ENCODE data around the gene NAT8L. TPM values are rescaled to one million over a fixed set of nuclear protein-coding genes. Genes with fewer than 3 reads are reported as not detected.

The NAT8L gene
- total RNA-seq = under 0.01 TPM in 1 of 2 replicates, not detected in the other

DNA sequence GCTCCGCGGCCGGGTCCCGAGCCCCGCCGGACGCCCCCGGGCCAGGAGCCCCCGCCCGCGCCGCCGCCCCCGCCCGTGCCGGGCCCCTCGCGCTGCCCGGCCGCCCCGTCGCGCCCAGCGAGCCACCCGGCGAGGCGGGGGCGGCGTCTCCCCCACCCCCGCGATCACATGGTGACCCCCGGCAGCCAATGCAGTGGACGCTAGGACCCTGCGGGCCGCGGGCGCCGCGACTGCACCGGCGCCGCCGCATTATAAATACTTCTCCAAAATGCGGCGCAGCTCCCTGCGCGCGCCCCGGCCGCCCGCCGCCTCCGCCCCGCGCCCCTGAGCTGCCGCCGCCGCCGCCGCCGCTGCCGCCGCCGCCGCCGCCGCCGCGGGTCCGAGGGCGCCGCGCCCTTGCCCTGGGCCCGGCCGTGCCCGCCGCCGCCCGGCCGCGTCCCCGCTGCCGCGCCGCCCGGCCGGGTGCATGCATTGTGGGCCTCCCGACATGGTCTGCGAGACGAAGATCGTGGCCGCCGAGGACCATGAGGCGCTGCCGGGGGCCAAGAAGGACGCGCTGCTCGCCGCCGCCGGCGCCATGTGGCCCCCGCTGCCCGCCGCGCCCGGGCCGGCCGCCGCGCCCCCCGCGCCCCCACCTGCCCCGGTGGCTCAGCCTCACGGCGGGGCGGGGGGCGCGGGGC lies at the start of gene NAT8L:
TSS of gene NAT8L (plus strand) at position 282 of the 680 bp plus-strand sequence. CDS start at position 467, 185 bp downstream.

Other genes starting within 250 kb of the NAT8L start
- 32.8 and 44.1 TPM in 2 replicates for gene LETM1, start 203.2 kb upstream of the NAT8L start, total RNA-seq
- gene NSD2, start 187.9 kb upstream of the NAT8L start, total RNA-seq = 49.6 and 56.0 TPM in 2 replicates
- gene NELFA, start 50.4 kb upstream of the NAT8L start, total RNA-seq = 11.5 and 25.7 TPM in 2 replicates
- gene HAUS3, start 182.8 kb downstream of the NAT8L start, total RNA-seq = 3.2 and 5.5 TPM in 2 replicates
- under 0.01 and 0.18 TPM in 2 replicates for gene POLN, start 182.8 kb downstream of the NAT8L start, total RNA-seq
- gene MXD4, start 202.8 kb downstream of the NAT8L start, total RNA-seq = 65.7 and 68.4 TPM in 2 replicates